Erythroblast (primary cell): ENCODE measurements around the gene NEGR1.
"Not testable (repeated sequence)": the region's sequence is repeated elsewhere in the genome, so short reads cannot be mapped to it uniquely, and the experiment has no call there.

Experiments
- DNase-seq, 2 experiments: peaks; one replicate each; lab custom pipeline; 2025; lab: John Stamatoyannopoulos, UW
- GATA1 ChIP-seq: IDR thresholded peaks from 2 replicates; pipeline ENCODE4 v1.6.1; 2011; ENCODE audit warnings: low read depth, mild to moderate bottlenecking, control low read depth, low read length, moderate library complexity
- POLR2A ChIP-seq: IDR thresholded peaks from 2 replicates; pipeline ENCODE4 v1.6.1; 2011; ENCODE audit warnings: mild to moderate bottlenecking, low read length

NEGR1 gene

GRCh38 chr1:72280711-72281110 is 1.6 kb downstream of the NEGR1 start:
- DNase-seq = no peak
- TF ChIP-seq POLR2A = no peak
- TF ChIP-seq GATA1 = no peak

GRCh38 chr1:72280131-72280530 is 2.2 kb downstream of the NEGR1 start:
- no peak for TF ChIP-seq GATA1
- no peak for TF ChIP-seq POLR2A
- no peak for DNase-seq

GRCh38 chr1:72278461-72278860 is 3.9 kb downstream of the NEGR1 start:
- no peak for DNase-seq
- no peak for TF ChIP-seq POLR2A
- no peak for TF ChIP-seq GATA1

- no peak for DNase-seq
- no peak for TF ChIP-seq GATA1
- TF ChIP-seq POLR2A = no peak
These were observed 10.7 kb downstream of the NEGR1 start for GRCh38 chr1:72271555-72272085.

- TF ChIP-seq POLR2A = no peak
- no peak for TF ChIP-seq GATA1
- DNase-seq = no peak
These were observed 19.6 kb downstream of the NEGR1 start for GRCh38 chr1:72262735-72263134.

- no peak for DNase-seq
- TF ChIP-seq POLR2A (no peak), GATA1 (no peak)
These were observed 29.2 kb downstream of the NEGR1 start for GRCh38 chr1:72253132-72253531.

- no peak for DNase-seq
- no peak for TF ChIP-seq GATA1
- TF ChIP-seq POLR2A = no peak
These were observed 40.9 kb downstream of the NEGR1 start for GRCh38 chr1:72241397-72241796.

- not testable (repeated sequence) for DNase-seq
These were observed 46.4 kb downstream of the NEGR1 start for GRCh38 chr1:72235931-72236330.

GRCh38 chr1:72235062-72235461 is 47.3 kb downstream of the NEGR1 start:
- DNase-seq = no peak
- no peak for TF ChIP-seq POLR2A
- no peak for TF ChIP-seq GATA1

- TF ChIP-seq GATA1 (no peak), POLR2A (no peak)
- no peak for DNase-seq
These were observed 51.6 kb downstream of the NEGR1 start for GRCh38 chr1:72230746-72231145.

- DNase-seq = no peak
- TF ChIP-seq GATA1 (no peak), POLR2A (no peak)
These were observed 52.4 kb downstream of the NEGR1 start for GRCh38 chr1:72229893-72230292.

- no peak for TF ChIP-seq GATA1
- no peak for TF ChIP-seq POLR2A
- no peak for DNase-seq
These were observed 54.7 kb downstream of the NEGR1 start for GRCh38 chr1:72227667-72228066.

GRCh38 chr1:72224506-72224905 is 57.8 kb downstream of the NEGR1 start:
- DNase-seq = no peak
- TF ChIP-seq POLR2A (no peak), GATA1 (no peak)

- DNase-seq = no peak
- TF ChIP-seq POLR2A (no peak), GATA1 (no peak)
These were observed 60.5 kb downstream of the NEGR1 start for GRCh38 chr1:72221811-72222210.

- TF ChIP-seq POLR2A (no peak), GATA1 (no peak)
- DNase-seq = no peak
These were observed 64.1 kb downstream of the NEGR1 start for GRCh38 chr1:72218141-72218739.
